Activated T-helper 2 cell treated with anti-CD3 and anti-CD28 coated beads, Interferon-gamma antibody, Interleukin-2, Interleukin-4, amounts not matched to agents 10 μg/mL and 5 μg/mL and 100 μg/mL, durations not matched to agents 14 hours and 24 hours and 36 hours (primary cell): ENCODE results near the gene LMTK3. TPM values are rescaled to one million over a fixed set of nuclear protein-coding genes. Genes with fewer than 3 reads are reported as not detected.

Source experiments
- DNase-seq: peaks from one replicate; pipeline ENCODE4 v3.0.0; 2021; ENCODE audit warnings: low spot score
- H3K27ac Mint-ChIP-seq: one replicate; pipeline ENCODE4 v1.8.0; 2021; ENCODE audit warnings: mixed read lengths
- H3K27me3 Mint-ChIP-seq: one replicate; pipeline ENCODE4 v1.8.0; 2021; ENCODE audit warnings: low read depth, mixed read lengths
- H3K36me3 Mint-ChIP-seq: one replicate; pipeline ENCODE4 v1.8.0; 2021; ENCODE audit warnings: low read depth, mixed read lengths
- H3K4me1 Mint-ChIP-seq: one replicate; pipeline ENCODE4 v1.8.0; 2021; ENCODE audit warnings: low read depth, mixed read lengths
- H3K4me3 Mint-ChIP-seq: one replicate; pipeline ENCODE4 v1.8.0; 2021; ENCODE audit warnings: low read depth, mild to moderate bottlenecking, moderate library complexity, mixed read lengths
- H3K9me3 Mint-ChIP-seq: one replicate; pipeline ENCODE4 v1.8.0; 2021; ENCODE audit warnings: mixed read lengths
- intact Hi-C: fragments of 100-400 bp; cut with micrococcal nuclease; formaldehyde crosslinking; loops from one replicate; pipeline ENCODE4 v1.15.1; 2023
- total RNA-seq: library from RNA; stranded (reverse); gene quantifications from 2 replicates; pipeline ENCODE4 v1.2.3, GENCODE V29; 2022

The LMTK3 gene
- total RNA-seq, 1 donor from 2014 or later, result 5.1 TPM

DNA sequence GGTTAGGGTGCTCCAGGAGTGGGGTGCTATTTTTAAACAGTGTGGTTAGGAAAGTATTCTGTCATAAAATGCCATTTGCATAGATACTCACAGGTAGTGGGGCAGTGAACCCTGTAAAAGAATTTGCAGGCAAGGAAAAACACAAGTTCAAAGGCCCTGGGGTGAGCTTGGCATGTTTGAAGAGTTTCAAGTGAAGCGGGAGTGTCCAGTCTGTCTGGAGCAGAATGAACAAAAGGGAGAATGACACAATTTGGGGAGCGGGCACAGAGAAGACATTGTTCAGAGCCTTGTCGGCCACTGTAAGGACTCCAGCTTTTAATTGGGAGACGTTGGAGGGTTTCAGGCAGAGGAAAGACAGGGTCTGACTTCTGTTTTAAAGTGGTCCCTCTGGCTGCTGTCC, 63.1 kb downstream of the LMTK3 start:
- intact Hi-C loops, result loop anchor here (5.0 kb wide), 1 partner anchor 51 kb away; no protein-coding TSS in a partner anchor
- Mint-ChIP-seq H3K27ac (no peak overlapping the region), H3K36me3 (peaks cover 65% of the 10 kb centered on the region), H3K4me1 (peaks cover 26% of the 10 kb centered on the region), H3K27me3 (peaks cover 10% of the 10 kb centered on the region), H3K4me3 (no peak overlapping the region), H3K9me3 (no peaks in the 10 kb centered on the region)
- DNase-seq, result no peak

DNA sequence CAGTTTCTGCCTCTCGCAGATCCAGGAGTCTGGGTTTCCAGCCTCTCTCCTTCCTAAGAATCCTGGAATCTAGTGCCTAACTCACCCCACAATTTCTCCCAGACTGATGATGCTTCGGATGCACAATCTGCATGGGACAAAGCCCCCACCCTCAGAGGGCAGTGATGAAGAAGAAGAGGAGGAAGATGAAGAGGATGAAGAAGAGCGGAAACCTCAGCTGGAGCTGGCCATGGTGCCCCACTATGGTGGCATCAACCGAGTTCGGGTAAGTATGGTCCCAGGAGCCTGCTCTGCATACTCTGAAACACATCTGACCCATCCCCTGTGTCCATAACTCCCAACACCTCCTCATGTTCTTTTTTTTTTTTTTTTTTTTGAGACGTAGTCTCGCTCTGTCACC, 65.1 kb downstream of the LMTK3 start:
- peak overlapping the region; percentile 86 for H3K27ac Mint-ChIP-seq
- peaks cover 57% of the 10 kb centered on the region for H3K36me3 Mint-ChIP-seq
- no peak for DNase-seq
- H3K4me3 Mint-ChIP-seq, result peak overlapping the region; percentile 93
- H3K9me3 Mint-ChIP-seq, result no peaks in the 10 kb centered on the region
- peaks cover 26% of the 10 kb centered on the region for H3K4me1 Mint-ChIP-seq
- intact Hi-C loops, result loop anchor here (5.0 kb wide), 1 partner anchor 49 kb away; no protein-coding TSS in a partner anchor
- peaks cover 18% of the 10 kb centered on the region for H3K27me3 Mint-ChIP-seq

DNA sequence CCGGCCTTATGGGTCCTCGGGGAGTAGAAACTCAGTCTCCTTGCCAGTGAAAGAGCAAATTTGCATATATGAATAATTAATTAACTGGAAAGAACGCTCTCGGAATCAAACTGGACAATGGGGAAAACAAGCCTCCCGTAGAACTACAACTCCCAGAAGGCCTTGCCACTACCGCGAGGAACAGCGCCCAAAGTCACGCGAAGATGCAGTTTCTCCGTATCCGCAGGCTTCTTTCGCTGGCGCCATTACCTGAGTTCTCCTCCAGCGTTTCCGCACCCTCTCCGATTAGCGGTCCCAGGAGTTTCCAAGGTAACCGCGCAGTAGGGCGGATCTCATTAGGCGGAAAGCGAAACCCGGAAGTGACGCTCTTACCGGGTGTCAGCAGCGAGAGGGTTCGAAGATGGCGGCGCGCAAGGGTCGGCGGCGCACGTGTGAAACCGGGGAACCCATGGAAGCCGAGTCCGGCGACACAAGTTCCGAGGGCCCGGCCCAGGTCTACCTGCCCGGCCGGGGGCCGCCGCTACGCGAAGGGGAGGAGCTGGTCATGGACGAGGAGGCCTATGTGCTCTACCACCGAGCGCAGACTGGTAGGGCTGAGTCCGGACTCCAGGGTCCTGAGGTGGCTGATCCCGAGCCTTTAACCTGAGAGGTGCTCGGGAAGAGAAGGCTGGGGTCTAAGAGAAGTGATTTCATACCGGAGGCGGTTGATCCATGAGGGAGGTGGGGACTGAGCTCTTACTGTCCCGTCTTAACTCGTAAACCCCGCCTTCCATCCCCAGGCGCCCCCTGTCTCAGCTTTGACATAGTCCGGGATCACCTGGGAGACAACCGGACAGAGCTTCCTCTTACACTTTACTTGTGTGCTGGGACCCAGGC, 65.8 kb downstream of the LMTK3 start, which contains the start of gene GRWD1:
GRWD1 (plus strand) TSS at position 378 of the 876 bp plus-strand sequence; CDS start at position 401, 23 bp downstream.
- peak; percentile 95 for DNase-seq
- H3K36me3 Mint-ChIP-seq, result peaks cover 50% of the 10 kb centered on the region
- no peaks in the 10 kb centered on the region for H3K9me3 Mint-ChIP-seq
- peaks cover 26% of the 10 kb centered on the region for H3K4me1 Mint-ChIP-seq
- intact Hi-C loops, result loop anchor here (1.0 to 5.0 kb wide), 5 partner anchors 22 to 125 kb away; partner anchors contain the start of gene LMTK3
- H3K27me3 Mint-ChIP-seq, result peaks cover 21% of the 10 kb centered on the region
- peak within 1 kb of the TSS; percentile 93 for H3K4me3 Mint-ChIP-seq
- peak within 1 kb of the TSS; percentile 86 for H3K27ac Mint-ChIP-seq

DNA sequence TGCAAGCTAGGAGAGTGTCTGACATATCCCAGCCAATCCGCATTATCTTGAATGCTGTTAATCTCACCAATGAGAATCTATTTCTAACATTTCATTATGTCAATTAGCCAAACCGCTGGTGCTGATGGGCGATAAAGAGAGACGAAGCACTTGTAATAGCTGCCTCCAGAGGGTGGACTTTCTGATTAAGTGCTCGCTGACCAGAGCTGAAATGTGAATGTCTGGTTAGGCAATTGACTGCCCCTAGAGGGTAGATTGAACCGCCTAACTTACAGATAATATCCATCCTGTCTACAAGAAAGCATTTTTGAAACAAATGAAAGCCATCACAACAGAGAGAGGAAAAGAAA, 66.4 kb downstream of the LMTK3 start:
- H3K9me3 Mint-ChIP-seq, result no peaks in the 10 kb centered on the region
- H3K36me3 Mint-ChIP-seq, result peaks cover 43% of the 10 kb centered on the region
- peak overlapping the region; percentile 93 for H3K4me3 Mint-ChIP-seq
- H3K27me3 Mint-ChIP-seq, result peaks cover 21% of the 10 kb centered on the region
- peak overlapping the region; percentile 86 for H3K27ac Mint-ChIP-seq
- intact Hi-C loops, result loop anchor here (1.0 to 5.0 kb wide), 5 partner anchors 23 to 124 kb away; partner anchors contain the start of gene LMTK3
- peaks cover 26% of the 10 kb centered on the region for H3K4me1 Mint-ChIP-seq
- no peak for DNase-seq

DNA sequence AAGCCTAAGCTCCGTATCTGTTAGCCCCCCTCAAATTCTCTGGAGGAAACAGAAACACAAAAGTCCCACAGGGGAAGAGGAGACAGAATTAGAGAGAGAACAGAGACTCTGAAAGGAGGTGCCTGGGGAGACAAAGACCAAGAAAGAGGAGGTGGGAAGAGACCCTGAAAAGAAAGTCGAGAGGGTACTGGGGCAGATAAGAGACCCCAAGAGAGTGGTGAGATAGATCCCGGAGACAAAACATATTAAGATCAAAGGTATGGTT, 66.8 kb downstream of the LMTK3 start:
- H3K4me3 Mint-ChIP-seq, result peak overlapping the region; percentile 93
- peaks cover 41% of the 10 kb centered on the region for H3K36me3 Mint-ChIP-seq
- no peak for DNase-seq
- no peaks in the 10 kb centered on the region for H3K9me3 Mint-ChIP-seq
- peak overlapping the region; percentile 86 for H3K27ac Mint-ChIP-seq
- intact Hi-C loops, result loop anchor here (1.0 to 5.0 kb wide), 5 partner anchors 23 to 124 kb away; partner anchors contain the start of gene LMTK3
- H3K4me1 Mint-ChIP-seq, result peaks cover 26% of the 10 kb centered on the region
- peaks cover 21% of the 10 kb centered on the region for H3K27me3 Mint-ChIP-seq

DNA sequence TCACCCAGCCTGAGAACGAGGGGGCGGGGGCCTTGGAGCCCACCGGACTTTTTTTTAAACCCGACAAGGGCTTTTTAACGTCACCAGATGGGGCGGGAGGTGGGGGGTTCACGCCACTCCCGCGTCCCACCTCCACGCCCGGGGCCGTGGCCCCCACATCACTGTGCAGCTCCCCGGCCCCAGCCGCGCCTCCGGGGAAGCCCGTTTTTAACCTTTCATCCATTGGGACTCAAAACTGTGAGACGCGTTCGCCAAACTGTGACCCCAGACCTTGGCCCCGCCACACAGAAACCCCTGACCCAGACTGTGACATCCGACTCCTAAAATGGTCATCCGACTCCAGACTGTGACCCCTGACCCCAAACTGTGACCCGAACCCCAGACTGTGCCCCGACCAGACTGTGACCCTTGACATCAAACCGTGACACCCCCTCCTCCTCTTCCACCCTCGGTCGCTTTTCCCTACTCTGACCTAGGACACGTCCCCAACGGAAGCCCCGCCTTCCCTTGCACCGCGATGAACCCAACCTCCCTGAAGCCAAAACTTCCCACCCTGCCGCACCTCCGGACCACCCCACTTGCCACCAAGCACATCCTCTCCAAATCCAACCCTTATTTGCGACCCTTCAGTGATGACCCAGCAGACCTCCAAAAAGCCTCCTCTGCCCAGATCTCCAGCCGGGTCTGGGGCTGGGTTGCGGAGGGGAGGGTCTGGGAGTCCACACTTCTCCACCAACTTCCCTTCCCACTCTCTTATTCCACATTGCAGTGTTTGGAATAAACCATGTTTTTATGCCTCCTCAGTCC, 67.3 kb downstream of the LMTK3 start:
- Mint-ChIP-seq H3K27ac (peak overlapping the region; percentile 86), H3K9me3 (no peaks in the 10 kb centered on the region), H3K4me1 (peaks cover 26% of the 10 kb centered on the region), H3K36me3 (peaks cover 37% of the 10 kb centered on the region), H3K4me3 (peak overlapping the region; percentile 93), H3K27me3 (peaks cover 23% of the 10 kb centered on the region)
- no peak for DNase-seq
- intact Hi-C loops, result loop anchor here (2.0 kb wide), 3 partner anchors 26 to 124 kb away; partner anchors contain the start of gene LMTK3

DNA sequence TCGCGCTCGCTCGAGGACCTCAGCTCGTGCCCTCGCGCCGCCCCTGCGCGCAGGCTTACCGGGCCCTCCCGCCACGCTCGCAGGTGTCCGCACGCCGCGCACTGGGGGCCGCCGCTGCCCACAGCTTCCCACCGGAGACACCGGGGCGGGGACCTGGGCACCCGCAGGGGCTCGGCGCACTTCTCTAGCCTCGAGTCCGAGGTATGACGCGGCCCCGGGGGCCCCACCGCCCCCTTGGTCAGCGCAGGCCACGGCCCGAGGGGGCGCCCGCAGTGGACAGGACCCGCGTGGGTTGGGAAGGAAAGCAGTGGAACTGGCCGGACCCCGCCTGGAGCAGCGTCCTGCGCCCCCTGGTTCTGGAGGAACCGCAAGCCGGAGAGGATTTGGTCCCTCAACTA, 67.9 kb downstream of the LMTK3 start:
- no peak for DNase-seq
- Mint-ChIP-seq H3K4me1 (peaks cover 24% of the 10 kb centered on the region), H3K4me3 (no peak overlapping the region), H3K9me3 (no peaks in the 10 kb centered on the region), H3K36me3 (peaks cover 31% of the 10 kb centered on the region), H3K27me3 (peaks cover 23% of the 10 kb centered on the region), H3K27ac (no peak overlapping the region)
- intact Hi-C loops, result loop anchor here (2.0 kb wide), 3 partner anchors 25 to 123 kb away; partner anchors contain the start of gene LMTK3

DNA sequence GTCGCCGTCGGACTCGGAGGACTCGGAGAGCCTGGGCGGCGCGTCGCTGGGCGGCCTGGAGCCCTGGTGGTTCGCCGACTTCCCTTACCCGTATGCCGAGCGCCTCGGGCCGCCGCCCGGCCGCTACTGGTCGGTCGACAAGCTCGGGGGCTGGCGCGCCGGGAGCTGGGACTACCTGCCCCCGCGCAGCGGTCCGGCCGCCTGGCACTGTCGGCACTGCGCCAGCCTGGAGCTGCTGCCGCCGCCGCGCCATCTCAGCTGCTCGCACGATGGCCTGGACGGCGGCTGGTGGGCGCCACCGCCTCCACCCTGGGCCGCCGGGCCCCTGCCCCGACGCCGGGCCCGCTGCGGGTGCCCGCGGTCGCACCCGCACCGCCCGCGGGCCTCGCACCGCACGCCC, 68.4 kb downstream of the LMTK3 start:
- Mint-ChIP-seq H3K9me3 (no peaks in the 10 kb centered on the region), H3K36me3 (peaks cover 26% of the 10 kb centered on the region), H3K27ac (no peak overlapping the region), H3K4me3 (no peak overlapping the region), H3K27me3 (peaks cover 23% of the 10 kb centered on the region), H3K4me1 (peaks cover 20% of the 10 kb centered on the region)
- intact Hi-C loops, result no loop called here
- no peak for DNase-seq

DNA sequence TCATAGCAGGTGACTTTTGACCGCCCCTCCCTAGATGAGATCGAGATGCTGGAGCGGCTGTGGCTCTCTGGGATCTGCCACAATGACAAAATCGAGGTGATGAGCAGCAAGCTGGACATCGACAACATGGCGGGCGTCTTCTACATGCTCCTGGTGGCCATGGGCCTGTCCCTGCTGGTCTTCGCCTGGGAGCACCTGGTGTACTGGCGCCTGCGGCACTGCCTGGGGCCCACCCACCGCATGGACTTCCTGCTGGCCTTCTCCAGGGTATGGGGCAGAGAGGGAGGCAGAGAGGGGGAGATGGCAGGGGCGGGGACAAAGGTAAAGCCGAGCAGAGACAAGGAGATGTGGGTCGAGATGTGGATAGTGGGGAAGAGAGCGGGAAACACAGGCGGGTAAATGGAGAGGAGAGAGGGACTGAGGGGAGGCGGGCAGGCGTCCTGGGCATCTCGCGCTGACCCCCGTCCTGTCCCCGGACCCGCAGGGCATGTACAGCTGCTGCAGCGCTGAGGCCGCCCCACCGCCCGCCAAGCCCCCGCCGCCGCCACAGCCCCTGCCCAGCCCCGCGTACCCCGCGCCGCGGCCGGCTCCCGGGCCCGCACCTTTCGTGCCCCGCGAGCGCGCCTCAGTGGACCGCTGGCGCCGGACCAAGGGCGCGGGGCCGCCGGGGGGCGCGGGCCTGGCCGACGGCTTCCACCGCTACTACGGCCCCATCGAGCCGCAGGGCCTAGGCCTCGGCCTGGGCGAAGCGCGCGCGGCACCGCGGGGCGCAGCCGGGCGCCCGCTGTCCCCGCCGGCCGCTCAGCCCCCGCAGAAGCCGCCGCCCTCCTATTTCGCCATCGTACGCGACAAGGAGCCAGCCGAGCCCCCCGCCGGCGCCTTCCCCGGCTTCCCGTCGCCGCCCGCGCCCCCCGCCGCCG, 69.3 kb downstream of the LMTK3 start:
- Mint-ChIP-seq H3K36me3 (peaks cover 17% of the 10 kb centered on the region), H3K27me3 (peaks cover 27% of the 10 kb centered on the region), H3K27ac (no peak overlapping the region), H3K4me3 (no peak overlapping the region), H3K4me1 (peaks cover 16% of the 10 kb centered on the region), H3K9me3 (no peaks in the 10 kb centered on the region)
- DNase-seq, result no peak
- intact Hi-C loops, result no loop called here

DNA sequence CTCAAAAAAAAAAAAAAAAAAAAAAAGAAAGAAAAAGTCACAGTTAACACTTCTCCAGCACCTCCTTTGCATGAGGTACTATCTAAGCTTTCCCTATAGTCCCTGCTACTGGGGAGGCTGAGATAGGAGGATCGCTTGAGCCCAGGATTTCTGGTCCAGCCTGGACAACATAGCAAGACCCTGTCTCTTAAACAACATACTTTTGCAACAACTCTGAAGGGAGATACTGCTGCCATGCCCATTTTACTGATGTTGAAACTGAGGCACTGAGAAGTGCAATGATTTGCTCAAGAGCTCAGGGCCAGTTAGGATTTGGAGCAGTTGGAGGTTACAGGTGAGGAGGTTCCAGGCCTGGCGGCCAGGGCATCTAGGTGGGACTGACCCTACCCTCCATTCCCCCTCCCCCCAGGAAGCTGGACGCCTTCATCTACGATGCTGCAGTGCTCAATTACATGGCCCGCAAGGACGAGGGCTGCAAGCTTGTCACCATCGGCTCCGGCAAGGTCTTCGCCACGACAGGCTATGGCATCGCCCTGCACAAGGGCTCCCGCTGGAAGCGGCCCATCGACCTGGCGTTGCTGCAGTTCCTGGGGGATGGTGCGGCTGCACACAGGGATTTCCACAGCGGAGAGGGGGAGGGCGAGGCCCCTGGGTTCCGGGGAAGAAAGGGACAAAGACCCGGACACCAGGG, 70.1 kb downstream of the LMTK3 start:
- H3K9me3 Mint-ChIP-seq, result no peaks in the 10 kb centered on the region
- peaks cover 12% of the 10 kb centered on the region for H3K36me3 Mint-ChIP-seq
- no peak for DNase-seq
- peak overlapping the region; percentile 21 for H3K4me3 Mint-ChIP-seq
- intact Hi-C loops, result no loop called here
- no peak overlapping the region for H3K27ac Mint-ChIP-seq
- H3K27me3 Mint-ChIP-seq, result peaks cover 27% of the 10 kb centered on the region
- H3K4me1 Mint-ChIP-seq, result peaks cover 14% of the 10 kb centered on the region

DNA sequence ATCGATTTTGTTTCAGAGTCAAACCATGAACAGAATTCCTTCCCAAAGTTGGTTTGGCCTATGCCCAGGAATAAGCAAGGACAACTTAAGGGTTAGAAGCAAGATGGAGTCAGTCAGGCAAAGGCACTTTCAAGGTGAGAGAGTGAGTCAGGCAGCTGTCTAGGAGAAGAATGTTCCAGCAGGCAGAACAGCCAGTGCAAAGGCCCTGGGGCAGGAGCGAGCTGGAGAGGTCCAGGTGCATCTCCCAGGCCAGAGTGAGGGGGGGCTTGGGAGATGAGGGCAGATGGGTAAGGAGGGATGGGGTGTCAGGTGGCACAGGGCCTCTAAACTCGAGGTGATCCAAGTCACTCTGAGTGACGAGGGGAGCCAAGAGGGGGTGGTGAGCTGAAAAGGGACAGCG, 75.0 kb downstream of the LMTK3 start:
- Mint-ChIP-seq H3K27me3 (peaks cover 10% of the 10 kb centered on the region), H3K4me3 (no peak overlapping the region), H3K27ac (no peak overlapping the region), H3K4me1 (no peaks in the 10 kb centered on the region), H3K9me3 (no peaks in the 10 kb centered on the region), H3K36me3 (no peaks in the 10 kb centered on the region)
- no peak for DNase-seq
- intact Hi-C loops, result no loop called here
